NK-92 treated with Interleukin-12 subunit alpha and Interleukin-12 subunit beta, amount 100 ng/mL, for 24 hours (cell line): ENCODE measurements around the gene FAM221B.

Experiments used
- DNase-seq: peaks from one replicate; lab custom pipeline; 2025; lab: John Stamatoyannopoulos, UW

FAM221B gene

DNA sequence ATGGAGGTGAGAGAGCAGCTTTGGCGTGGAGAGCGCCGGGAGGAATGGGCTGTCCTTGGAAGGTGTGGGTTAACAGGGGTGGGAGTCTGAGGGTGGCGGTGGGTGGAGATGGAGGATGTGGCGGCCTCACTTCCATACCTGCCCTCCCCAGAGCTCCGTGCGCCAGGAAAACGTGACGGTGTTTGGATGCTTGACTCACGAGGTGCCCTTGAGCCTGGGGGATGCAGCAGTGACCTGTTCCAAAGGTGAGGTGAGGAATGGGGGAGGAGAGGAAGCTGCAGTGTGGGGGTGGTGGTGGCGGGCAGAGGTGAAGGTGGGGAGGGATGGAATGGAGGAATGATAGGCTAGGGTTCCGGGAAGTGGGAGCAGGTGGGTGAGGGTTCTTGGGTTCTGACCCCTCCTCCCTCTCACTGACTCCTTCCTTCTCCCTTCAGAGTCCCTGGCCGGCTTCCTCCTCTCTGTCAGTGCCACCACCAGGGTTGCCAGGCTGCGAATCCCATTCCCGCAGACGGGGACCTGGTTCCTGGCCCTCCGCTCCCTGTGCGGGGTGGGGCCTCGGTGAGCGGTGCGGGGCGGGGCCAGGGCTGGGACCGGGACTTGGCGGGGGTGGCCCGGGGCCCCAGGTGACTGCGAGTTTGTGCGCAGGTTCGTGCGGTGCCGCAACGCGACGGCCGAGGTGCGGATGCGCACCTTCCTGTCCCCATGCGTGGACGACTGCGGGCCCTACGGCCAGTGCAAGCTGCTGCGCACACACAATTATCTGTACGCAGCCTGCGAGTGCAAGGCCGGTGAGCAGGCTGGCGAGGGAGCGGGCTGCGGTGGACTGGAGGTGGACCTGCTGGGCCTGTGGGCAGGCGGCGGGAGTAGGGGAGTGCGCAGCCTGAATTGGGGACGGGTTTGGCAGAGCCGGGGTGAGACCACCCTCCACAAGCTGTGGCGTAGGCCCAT lies 17.6 kb upstream of the FAM221B start:
- no peak for DNase-seq

DNA sequence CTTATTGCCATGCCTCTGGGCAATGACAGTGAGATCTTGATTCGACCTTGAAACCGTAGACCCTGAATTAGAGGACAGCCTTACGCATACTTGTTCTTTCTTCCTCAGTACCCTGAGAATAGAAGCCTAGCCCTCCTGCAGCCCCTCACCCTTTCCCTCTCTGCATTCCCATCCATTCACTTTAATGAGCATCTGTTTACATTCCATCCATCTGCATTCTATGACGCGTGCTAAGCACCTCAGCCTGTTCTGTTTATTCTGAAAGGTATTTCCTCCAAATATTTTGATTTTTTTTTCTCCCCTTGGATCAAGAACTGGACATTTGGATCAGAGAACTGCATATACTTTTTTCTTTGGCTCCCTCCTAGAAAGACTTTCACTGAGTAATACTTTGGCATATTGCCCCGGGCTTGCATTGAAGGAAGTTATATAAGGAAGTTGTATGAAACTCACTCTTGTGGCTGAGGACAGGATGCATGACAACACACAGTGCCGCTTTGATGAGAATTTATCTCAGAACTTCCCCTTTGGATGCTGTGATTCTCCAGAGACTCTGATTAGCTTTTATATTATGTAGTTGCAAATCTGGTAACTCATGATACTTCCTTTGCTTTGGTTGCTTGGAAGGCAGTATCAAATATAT lies 16.2 kb upstream of the FAM221B start:
- DNase-seq = no peak

GRCh38 chr9:35842795-35843194 lies 14.3 kb upstream of the FAM221B start:
- no peak for DNase-seq

DNA sequence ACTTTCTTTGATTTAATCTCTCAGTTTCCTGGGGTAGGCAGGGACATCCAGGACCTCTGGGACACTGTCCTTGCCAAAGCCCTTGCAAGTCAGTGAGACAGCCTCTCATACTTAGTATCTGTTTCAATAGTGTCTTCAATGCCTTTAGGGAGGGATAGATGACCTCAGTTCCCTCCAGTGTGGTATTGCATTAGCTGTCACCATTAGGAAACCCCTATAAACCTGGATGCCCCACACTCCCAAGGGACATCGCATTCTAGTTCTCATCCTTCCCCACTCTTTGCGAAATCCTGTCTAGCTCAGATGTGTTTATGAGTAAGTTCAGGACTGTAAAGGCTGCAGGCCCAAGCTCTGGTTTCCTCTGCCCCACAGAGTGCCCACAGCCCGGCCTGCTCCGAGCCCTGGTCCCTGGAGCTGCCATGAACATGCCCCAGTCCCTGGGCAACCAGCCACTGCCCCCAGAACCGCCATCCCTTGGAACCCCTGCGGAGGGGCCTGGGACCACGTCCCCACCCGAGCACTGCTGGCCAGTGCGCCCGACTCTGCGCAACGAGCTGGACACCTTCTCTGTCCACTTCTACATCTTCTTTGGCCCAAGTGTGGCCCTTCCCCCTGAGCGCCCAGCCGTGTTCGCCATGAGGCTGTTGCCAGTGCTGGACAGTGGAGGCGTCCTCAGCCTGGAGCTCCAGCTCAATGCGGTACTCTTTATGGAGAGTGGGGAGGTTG lies 13.7 kb upstream of the FAM221B start:
- no peak for DNase-seq

- no peak for DNase-seq
These were observed 13.0 kb upstream of the FAM221B start for GRCh38 chr9:35841645-35841900.

GRCh38 chr9:35840881-35841644 lies 12.5 kb upstream of the FAM221B start:
- DNase-seq = no peak

- DNase-seq = no peak
These were observed 11.4 kb upstream of the FAM221B start for GRCh38 chr9:35839926-35840325.

GRCh38 chr9:35836595-35836994 lies 8.1 kb upstream of the FAM221B start:
- no peak for DNase-seq

DNA sequence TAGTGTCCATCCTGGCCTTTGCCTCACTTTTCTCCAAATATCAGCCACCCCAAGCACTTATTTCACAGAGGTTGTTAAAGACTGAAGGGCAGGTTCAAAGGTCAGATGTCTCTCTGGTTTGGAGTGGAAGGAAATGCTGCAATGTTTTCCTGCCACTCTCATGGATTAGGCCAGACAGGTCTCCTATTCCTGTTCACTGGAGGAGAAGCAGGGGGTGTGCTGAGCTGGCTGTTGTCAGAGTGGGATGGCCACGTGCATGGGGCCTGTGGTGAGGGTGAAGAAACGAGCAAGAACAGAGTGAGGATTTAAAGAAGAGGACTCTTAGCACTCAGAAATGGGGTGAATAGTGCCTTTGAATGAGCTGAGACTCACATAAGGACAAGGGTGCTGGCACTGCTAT lies 7.2 kb upstream of the FAM221B start:
- DNase-seq = no peak

DNA sequence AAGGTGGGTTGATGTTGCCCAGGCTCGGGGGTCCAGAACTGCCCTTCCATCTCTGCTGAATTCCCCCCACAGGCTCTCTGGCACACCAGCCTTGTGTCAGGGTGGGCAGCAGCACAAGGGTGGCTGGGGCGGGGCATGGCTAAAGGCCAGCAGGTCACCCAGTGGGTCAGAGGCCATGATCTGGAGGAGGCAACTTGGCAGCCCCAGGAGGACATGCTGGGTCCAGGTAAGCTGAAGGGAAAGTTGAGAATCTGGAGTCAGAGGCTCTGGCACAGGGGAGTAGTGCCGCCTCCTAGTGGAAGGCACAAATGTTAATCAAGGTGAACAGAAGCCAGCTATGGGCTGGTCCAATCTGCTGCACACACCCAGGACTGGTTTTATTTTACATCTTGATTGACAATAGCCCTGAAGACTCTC lies 6.7 kb upstream of the FAM221B start:
- DNase-seq = no peak

DNA sequence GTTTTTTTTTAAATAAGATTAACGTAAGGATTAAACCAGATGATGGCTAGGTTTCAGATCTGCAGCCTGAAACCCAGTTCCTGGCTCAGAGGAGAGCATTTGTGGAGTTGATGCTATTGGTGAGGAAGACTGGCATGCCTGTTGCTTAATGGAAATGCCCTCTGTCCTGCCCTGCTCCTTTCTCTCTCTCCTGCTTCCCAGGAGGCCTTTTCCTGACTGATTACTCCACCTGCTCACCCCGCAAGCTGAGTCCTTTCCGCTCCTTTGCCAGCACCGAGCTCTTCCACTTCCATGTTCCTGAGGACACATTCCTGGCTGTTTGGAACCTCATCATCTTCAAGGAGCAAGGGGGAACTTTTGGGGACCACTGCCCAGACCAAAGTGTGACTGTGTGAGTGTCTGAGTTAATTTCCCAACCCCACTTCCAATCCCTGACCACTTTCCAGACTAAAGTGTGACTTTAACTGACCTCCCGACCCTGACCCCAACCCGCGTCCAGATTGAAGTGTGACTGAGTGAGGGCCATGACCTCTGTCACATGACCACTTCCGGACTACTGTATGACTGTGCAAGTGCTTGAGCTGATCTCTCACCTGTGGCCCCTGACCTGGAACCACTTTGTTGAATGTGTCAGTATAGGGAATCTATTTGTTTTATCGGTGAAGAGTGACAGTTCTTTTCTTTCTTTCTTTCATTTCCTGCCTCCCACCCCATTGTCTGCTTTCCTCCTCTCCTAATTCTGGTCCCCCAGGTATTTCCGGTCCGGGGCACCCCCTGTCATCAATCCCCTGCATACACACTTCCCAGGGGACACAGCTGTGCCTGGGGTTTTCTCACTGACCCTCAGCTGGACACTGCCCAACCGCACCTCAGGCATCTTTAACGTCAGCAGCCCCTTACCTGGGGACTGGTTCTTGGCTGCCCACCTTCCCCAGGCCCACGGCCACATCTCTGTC lies 6.0 kb upstream of the FAM221B start:
- no peak for DNase-seq

- DNase-seq = no peak
These were observed 4.3 kb upstream of the FAM221B start for GRCh38 chr9:35832814-35833213.

- no peak for DNase-seq
These were observed 2.5 kb upstream of the FAM221B start for GRCh38 chr9:35831040-35831439.

GRCh38 chr9:35829764-35830096 lies 1.2 kb upstream of the FAM221B start:
- no peak for DNase-seq

- peak; percentile 88 for DNase-seq
These were observed 692 bp upstream of the FAM221B start, which contains the start of gene TMEM8B for GRCh38 chr9:35829084-35829763. TSS of gene TMEM8B (plus strand) at chr9:35829228. CDS start at chr9:35829448, 220 bp downstream.

GRCh38 chr9:35827486-35827885 lies 1.0 kb downstream of the FAM221B start:
- DNase-seq = no peak

- DNase-seq = no peak
These were observed 2.3 kb downstream of the FAM221B start for GRCh38 chr9:35826071-35826701.

DNA sequence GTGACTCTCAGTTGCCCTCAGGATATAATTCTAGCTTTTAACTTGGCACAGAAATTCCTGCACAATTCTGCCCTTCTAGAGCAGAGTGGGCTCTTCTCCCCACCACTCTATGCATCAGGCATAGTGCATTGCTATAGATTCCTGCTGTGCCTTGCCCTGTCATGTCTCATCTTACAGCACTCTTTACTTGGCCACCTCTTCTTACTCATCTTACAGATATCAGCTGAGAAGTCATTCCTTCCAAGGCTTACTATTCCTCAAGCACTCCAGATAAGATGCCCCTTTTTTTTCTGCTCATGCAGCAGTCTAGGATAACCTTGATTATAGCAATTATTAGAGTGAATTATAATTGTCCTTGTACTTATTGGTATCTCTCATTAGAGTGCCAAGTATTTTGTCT lies 5.6 kb downstream of the FAM221B start:
- no peak for DNase-seq

DNA sequence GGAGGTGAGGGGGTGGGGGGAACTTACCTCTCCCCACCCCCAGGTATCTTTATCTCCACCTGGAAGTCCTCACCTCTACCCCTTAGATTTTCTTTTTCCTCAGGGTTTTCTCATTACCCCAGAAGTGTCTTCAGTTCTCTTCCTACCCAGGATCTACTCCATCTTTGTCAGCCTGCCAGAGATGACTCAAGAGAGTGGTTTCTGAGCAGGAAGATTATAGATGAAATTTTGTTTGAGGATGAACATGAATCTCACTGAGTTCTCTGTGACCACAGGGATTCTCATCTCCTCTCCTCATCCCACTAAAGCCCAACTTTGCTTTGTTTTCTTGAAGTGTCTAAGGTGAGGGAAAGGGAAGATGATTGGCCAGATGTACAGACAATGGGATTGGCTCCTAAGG lies 8.5 kb downstream of the FAM221B start:
- no peak for DNase-seq

GRCh38 chr9:35818341-35818740 lies 10.2 kb downstream of the FAM221B start:
- DNase-seq = no peak
